VCaP (cell line): Measurements from ENCODE around the gene CYGB.
A peak's percentile ranks its signal among the peaks of the same experiment; 100 is the strongest.

Source experiments
- H3K27ac ChIP-seq: fragments of 450-650 bp; 2 replicates; pipeline ENCODE4 v1.5.1; 2017
- TF ChIP-seq, protein P1 (sequence below): fragments of 450-650 bp; conservative IDR thresholded peaks from 2 replicates; pipeline ENCODE4 v1.5.1; 2017; ENCODE audit warnings: mild to moderate bottlenecking, moderate library complexity

The CYGB gene

DNA sequence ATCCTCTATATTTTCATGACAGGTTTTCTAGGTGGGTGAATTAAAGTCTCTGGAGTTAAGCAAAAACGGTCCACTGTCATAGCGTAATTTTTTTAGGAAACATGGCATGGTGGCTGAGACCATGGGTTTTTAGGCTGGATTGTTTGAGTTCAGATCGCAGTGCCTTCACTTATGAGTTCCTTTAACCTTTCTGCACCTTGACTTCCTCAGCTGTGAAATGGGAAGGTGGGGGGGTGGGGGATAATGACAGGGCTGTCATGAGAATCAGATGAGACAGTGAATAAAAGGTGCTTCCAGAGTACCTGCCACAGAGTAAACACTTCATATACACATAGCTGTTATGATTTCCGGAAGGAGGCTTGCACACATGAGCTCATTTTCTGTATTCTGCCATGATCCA lies 14.2 kb upstream of the CYGB start:
- TF ChIP-seq, protein P1, sequence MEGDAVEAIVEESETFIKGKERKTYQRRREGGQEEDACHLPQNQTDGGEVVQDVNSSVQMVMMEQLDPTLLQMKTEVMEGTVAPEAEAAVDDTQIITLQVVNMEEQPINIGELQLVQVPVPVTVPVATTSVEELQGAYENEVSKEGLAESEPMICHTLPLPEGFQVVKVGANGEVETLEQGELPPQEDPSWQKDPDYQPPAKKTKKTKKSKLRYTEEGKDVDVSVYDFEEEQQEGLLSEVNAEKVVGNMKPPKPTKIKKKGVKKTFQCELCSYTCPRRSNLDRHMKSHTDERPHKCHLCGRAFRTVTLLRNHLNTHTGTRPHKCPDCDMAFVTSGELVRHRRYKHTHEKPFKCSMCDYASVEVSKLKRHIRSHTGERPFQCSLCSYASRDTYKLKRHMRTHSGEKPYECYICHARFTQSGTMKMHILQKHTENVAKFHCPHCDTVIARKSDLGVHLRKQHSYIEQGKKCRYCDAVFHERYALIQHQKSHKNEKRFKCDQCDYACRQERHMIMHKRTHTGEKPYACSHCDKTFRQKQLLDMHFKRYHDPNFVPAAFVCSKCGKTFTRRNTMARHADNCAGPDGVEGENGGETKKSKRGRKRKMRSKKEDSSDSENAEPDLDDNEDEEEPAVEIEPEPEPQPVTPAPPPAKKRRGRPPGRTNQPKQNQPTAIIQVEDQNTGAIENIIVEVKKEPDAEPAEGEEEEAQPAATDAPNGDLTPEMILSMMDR: no peak
- H3K27ac ChIP-seq: peak overlapping the region; percentile 53

DNA sequence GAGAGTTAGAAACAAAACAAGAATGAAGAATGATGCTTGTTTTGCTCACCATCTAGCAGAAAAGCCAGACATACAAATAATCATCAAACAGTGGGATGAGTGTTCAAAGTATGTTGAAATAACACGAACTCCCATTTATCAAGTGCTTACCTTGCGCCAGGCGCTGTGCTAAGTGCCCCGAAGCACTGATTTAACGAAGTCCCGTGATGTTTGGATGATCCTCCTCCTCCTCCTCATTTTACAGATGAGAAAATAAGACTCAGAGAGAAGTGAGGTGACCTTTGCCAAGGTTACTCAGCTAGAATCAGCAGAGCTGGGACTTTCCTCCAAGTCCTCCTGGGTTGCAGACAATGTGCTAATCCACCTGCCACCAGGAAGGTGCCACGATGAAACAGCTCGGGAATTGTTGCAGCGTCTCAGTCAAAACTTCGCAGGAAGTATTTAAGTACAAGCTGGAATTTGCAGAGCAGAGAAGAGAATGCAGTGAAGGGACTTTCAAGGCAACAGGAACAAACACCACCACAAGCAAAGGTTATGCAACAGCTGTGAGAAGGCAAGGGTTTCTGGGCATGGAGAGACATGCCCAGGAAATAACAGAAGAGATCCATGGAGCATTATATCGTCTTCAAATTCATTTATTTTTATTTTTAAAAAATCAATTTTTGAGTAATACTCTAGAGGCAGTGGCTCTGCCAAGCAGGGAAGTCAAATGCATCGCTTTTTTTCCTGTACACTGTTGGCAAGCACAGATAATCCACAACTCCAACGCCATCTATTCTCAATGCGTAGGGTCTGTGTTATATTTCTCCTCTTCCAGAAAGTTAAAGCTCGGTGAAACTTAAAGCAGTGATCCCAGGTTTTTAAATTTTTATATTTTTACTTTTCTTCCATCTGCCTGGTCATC lies 13.5 kb upstream of the CYGB start:
- TF ChIP-seq, protein P1: no peak
- peak overlapping the region; percentile 53 for H3K27ac ChIP-seq

DNA sequence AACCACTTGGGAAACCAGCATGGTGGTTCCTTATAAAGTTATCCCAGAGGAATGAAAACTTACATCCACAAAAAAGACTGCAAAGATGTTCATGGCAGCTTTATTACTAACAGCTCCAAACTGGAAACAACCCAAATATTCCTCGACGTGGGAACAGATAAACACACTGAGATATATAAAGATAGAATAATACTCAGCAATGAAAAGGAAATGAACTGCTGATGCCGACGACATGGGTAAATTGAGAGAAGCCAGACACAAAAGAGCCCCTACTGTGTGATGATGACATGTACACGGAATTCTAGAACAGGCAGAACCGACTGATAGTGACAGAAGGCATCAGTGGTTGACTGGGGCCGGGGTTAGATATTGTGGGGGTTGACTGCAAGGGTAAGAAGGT lies 12.0 kb upstream of the CYGB start:
- peak overlapping the region; percentile 39 for H3K27ac ChIP-seq
- TF ChIP-seq, protein P1: no peak

DNA sequence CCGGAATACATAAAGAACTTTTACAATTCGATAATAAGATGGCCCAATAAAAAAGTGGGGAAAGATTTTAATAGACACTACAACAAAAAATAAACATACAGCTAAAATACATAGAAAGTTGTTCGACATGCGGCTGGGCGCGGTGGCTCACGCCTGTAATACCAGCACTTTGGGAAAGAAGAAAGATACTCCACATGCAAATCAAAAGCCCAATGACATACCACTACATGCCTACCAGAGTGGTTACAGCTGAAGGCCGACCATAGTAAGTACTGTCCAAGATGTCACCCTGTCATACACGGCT lies 11.7 kb upstream of the CYGB start:
- H3K27ac ChIP-seq: peak overlapping the region; percentile 39
- TF ChIP-seq, protein P1: no peak

DNA sequence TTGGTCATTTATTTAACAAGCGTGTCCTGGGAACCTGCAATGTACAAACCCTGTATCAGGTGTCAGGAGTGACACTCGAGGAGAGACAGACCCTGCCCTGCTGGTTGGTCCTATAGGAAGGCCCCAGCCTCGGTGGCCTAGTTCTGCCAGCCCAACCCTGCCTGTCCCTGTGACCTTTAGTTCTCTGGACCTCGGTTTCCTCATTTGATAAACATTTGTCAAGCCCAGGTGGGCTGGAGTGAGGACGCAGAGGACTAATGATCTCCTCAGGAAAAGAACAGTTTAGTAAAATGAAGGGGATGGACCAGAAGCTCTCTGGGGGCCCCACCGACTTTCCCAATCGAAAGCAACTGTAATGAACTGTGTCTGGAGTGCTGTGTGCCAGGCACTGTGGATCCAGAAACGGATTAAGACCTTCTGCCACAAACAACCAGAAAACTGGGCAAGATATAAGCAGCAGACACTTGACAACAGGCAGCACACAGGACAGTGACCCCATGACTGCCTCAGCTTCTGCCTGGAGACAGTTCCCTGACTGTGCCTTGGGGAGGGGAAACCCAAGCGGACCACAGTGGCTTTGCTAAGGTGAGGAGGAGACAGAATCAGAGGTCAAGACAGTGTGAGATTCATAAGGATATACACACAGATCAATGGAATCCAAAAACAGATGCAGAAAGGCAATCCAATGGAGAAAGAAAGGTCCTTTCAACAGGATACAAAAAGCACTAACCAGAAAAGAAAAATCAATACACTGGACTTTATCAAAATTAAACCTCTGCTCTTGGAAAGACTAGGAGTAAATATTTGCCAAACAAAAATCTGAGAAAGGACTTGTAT lies 11.1 kb upstream of the CYGB start:
- TF ChIP-seq, protein P1: no peak
- peak overlapping the region; percentile 39 for H3K27ac ChIP-seq

DNA sequence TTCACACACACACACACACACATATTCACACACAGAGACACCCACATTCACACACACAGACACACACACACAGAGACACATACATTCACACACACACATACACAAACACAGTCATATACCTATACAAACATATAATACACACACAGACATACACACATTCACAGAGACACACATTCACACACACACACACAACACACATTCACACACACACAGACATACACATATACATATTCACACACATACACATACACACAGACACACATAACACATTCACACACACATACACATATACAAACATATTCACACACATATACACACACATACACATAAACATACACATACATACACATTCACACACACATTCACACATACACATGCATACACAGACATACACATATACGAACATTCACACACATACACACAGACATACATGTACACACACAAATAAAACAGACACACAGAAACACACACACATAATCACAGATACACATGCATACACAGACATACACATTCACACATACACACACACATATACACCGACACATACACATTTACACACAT lies 10.2 kb upstream of the CYGB start:
- TF ChIP-seq, protein P1: peak; percentile 52
- H3K27ac ChIP-seq: no peak overlapping the region

DNA sequence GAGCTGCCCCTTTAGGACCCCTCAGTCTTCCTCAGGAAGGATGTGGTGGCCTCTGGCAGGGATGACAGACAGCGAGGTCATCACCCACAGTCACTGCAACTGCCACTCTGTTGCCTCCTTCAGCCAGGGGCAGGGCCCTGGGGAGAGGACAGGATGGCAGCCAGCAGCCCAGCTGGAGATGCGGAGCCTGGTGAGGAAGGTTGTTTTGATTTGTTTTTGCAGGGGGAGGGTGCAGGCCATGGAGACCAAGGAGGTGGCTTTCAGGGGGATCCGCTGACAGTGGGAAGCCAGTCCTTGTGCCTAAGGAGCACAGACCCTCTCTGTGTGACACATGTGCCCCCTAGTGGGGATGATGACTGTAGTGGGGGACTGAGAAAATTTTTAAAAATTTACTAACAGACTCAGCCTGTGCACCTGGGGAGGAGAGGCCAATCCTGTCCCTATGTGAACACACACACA lies 9.7 kb upstream of the CYGB start:
- TF ChIP-seq, protein P1: peak; percentile 84
- H3K27ac ChIP-seq: peak overlapping the region; percentile 14; the same call in 1 of the 2 replicates
